HG03575 (cell line): ENCODE measurements around the gene YTHDC2.

Source experiments
- ATAC-seq: cut with Tn5 transposase; IDR thresholded peaks from one replicate; pipeline ENCODE4 v1.9.1; 2021; ENCODE audit not compliant: unreplicated experiment, insufficient number of reproducible peaks, low FRiP score; ENCODE audit errors: extremely low read depth

Gene YTHDC2

GRCh38 chr5:113514289-113514635, 768 bp downstream of the YTHDC2 start:
- no peak for ATAC-seq

- no peak for ATAC-seq
Measured at GRCh38 chr5:113518884-113519283, 5.4 kb downstream of the YTHDC2 start.

- no peak for ATAC-seq
Measured at GRCh38 chr5:113519412-113519811, 5.9 kb downstream of the YTHDC2 start.

- peak; percentile 67 for ATAC-seq
Measured at GRCh38 chr5:113520429-113520828, 6.9 kb downstream of the YTHDC2 start.

GRCh38 chr5:113520899-113521298, 7.4 kb downstream of the YTHDC2 start:
- ATAC-seq = no peak

- ATAC-seq = no peak
Measured at GRCh38 chr5:113523168-113523567, 9.7 kb downstream of the YTHDC2 start.

GRCh38 chr5:113524927-113525326, 11.4 kb downstream of the YTHDC2 start:
- peak; percentile 38 for ATAC-seq

GRCh38 chr5:113526421-113526820, 12.9 kb downstream of the YTHDC2 start:
- no peak for ATAC-seq

GRCh38 chr5:113527746-113528145, 14.3 kb downstream of the YTHDC2 start:
- ATAC-seq = no peak

GRCh38 chr5:113531481-113532159, 18.1 kb downstream of the YTHDC2 start:
- ATAC-seq = no peak

GRCh38 chr5:113538313-113538712, 24.8 kb downstream of the YTHDC2 start:
- ATAC-seq = no peak

- ATAC-seq = no peak
Measured at GRCh38 chr5:113546703-113547183, 33.2 kb downstream of the YTHDC2 start.

GRCh38 chr5:113548396-113548795, 34.9 kb downstream of the YTHDC2 start:
- no peak for ATAC-seq

- ATAC-seq = no peak
Measured at GRCh38 chr5:113552137-113552536, 38.6 kb downstream of the YTHDC2 start.

GRCh38 chr5:113552620-113553019, 39.1 kb downstream of the YTHDC2 start:
- ATAC-seq = no peak

GRCh38 chr5:113562828-113563400, 49.4 kb downstream of the YTHDC2 start:
- ATAC-seq = no peak

GRCh38 chr5:113569396-113569795, 55.9 kb downstream of the YTHDC2 start:
- no peak for ATAC-seq

- no peak for ATAC-seq
Measured at GRCh38 chr5:113572716-113573115, 59.2 kb downstream of the YTHDC2 start.

- ATAC-seq = no peak
Measured at GRCh38 chr5:113574417-113574816, 60.9 kb downstream of the YTHDC2 start.

GRCh38 chr5:113575074-113575473, 61.6 kb downstream of the YTHDC2 start:
- ATAC-seq = no peak

- no peak for ATAC-seq
Measured at GRCh38 chr5:113578091-113578490, 64.6 kb downstream of the YTHDC2 start.
